BJ (cell line): ENCODE data around the gene PPP1R3G. TPM values are rescaled to one million over a fixed set of nuclear protein-coding genes. Genes with fewer than 3 reads are reported as not detected.
"Not testable (repeated sequence)": the region's sequence is repeated elsewhere in the genome, so short reads cannot be mapped to it uniquely, and the experiment has no call there.

Experiments
- CTCF ChIA-PET: fragments of 350-600 bp; formaldehyde crosslinking; extraction: SDS; loops from one replicate; lab custom pipeline; 2021; ENCODE audit warnings: antibody characterized with exemption, inconsistent platforms; lab: Yijun Ruan, JAX
- POLR2A ChIA-PET: fragments of 300-600 bp; sonication (Branson Sonifier 250); formaldehyde crosslinking; extraction: SDS; loops from one replicate; lab custom pipeline; 2021; ENCODE audit warnings: antibody characterized with exemption; lab: Charles Lee
- DNase-seq: peaks from one replicate; pipeline ENCODE4 v3.0.0-alpha.2; 2011; ENCODE audit warnings: low read depth
- H3K27me3 ChIP-seq: 2 replicates; pipeline ENCODE4 v1.6.0; 2011; ENCODE audit warnings: low read length; ENCODE audit not compliant: control insufficient read depth, insufficient read depth
- H3K36me3 ChIP-seq: 2 replicates; pipeline ENCODE4 v1.5.1; 2011; ENCODE audit warnings: low read length; ENCODE audit not compliant: control insufficient read depth, insufficient read depth
- H3K4me3 ChIP-seq: 2 replicates; pipeline ENCODE4 v1.5.1; 2011; ENCODE audit warnings: low read depth, mild to moderate bottlenecking, control low read depth, low read length
- CTCF ChIP-seq: IDR thresholded peaks from 2 replicates; pipeline ENCODE4 v1.5.1; 2011; ENCODE audit warnings: low read depth, mild to moderate bottlenecking, control low read depth, inconsistent platforms, low read length, moderate library complexity; ENCODE audit not compliant: insufficient read depth
- polyA plus RNA-seq: library from polyadenylated mRNA; depleted of rRNA; stranded (reverse); fragments of >200 nt; gene quantifications from 2 replicates; pipeline ENCODE4 v1.2.3, GENCODE V29; 2011

PPP1R3G gene
- polyA plus RNA-seq, 1 experiment: 0.50 TPM

GRCh38 chr6:5116243-5116991 lies 31.3 kb downstream of the PPP1R3G start:
- no peak for TF ChIP-seq CTCF
- Histone ChIP-seq H3K4me3 (no peak overlapping the region), H3K27me3 (no peaks in the 10 kb centered on the region), H3K36me3 (no peaks in the 10 kb centered on the region)
- POLR2A ChIA-PET: no interaction called here
- CTCF ChIA-PET: no interaction called here
- no peak for DNase-seq

- H3K36me3 ChIP-seq: no peaks in the 10 kb centered on the region
- POLR2A ChIA-PET: interaction anchor here (0.6 kb wide), 1 partner anchor 15 kb away, joined by 6 read pairs; no protein-coding TSS in a partner anchor
- H3K27me3 ChIP-seq: no peaks in the 10 kb centered on the region
- no peak for TF ChIP-seq CTCF
- CTCF ChIA-PET: no interaction called here
- no peak for DNase-seq
- no peak overlapping the region for H3K4me3 ChIP-seq
Measured at GRCh38 chr6:5119090-5119951, 34.2 kb downstream of the PPP1R3G start.

- no peak for DNase-seq
- no peak overlapping the region for H3K4me3 ChIP-seq
- H3K27me3 ChIP-seq: no peaks in the 10 kb centered on the region
- no peaks in the 10 kb centered on the region for H3K36me3 ChIP-seq
- TF ChIP-seq CTCF: no peak
- ChIA-PET POLR2A (interaction anchor here (0.6 kb wide), 1 partner anchor 16 kb away, joined by 6 read pairs; no protein-coding TSS in a partner anchor), CTCF (no interaction called here)
Measured at GRCh38 chr6:5120011-5120410, 34.9 kb downstream of the PPP1R3G start.

GRCh38 chr6:5120543-5120942 lies 35.4 kb downstream of the PPP1R3G start:
- H3K27me3 ChIP-seq, POLR2A ChIA-PET, DNase-seq, H3K36me3 ChIP-seq, H3K4me3 ChIP-seq, CTCF ChIA-PET: not testable (repeated sequence)

GRCh38 chr6:5121479-5121878 lies 36.3 kb downstream of the PPP1R3G start:
- Histone ChIP-seq H3K36me3 (no peaks in the 10 kb centered on the region), H3K4me3 (no peak overlapping the region), H3K27me3 (no peaks in the 10 kb centered on the region)
- TF ChIP-seq CTCF: no peak
- POLR2A ChIA-PET: no interaction called here
- no peak for DNase-seq
- CTCF ChIA-PET: no interaction called here
